GM18505 (cell line): ENCODE results near the gene HBZ.
"Not testable (repeated sequence)": the region's sequence is repeated elsewhere in the genome, so short reads cannot be mapped to it uniquely, and the experiment has no call there.

Experiments
- ATAC-seq: cut with Tn5 transposase; IDR thresholded peaks from one replicate; pipeline ENCODE4 v1.9.1; 2021; ENCODE audit not compliant: unreplicated experiment
- POLR2A ChIP-seq: IDR thresholded peaks from 4 replicates; pipeline ENCODE4 v1.6.1; 2011; ENCODE audit warnings: borderline replicate concordance; ENCODE audit not compliant: insufficient read depth, insufficient read length; ENCODE audit errors: extremely low read depth

The HBZ gene

GRCh38 chr16:152141-153128 is at the start of gene HBZ:
HBZ (plus strand) TSS chr16:152644; CDS start chr16:152910, 266 bp downstream.
- ATAC-seq = no peak
- no peak for TF ChIP-seq POLR2A

GRCh38 chr16:104355-104754 is 48.1 kb upstream of the HBZ start:
- no peak for ATAC-seq
- no peak for TF ChIP-seq POLR2A

GRCh38 chr16:104928-105327 is 47.5 kb upstream of the HBZ start:
- no peak for TF ChIP-seq POLR2A
- ATAC-seq = no peak

GRCh38 chr16:105521-105920 is 46.9 kb upstream of the HBZ start:
- ATAC-seq = no peak
- TF ChIP-seq POLR2A = no peak

GRCh38 chr16:106623-107324 is 45.7 kb upstream of the HBZ start:
- TF ChIP-seq POLR2A = no peak
- ATAC-seq = no peak

GRCh38 chr16:112153-112840 is 40.1 kb upstream of the HBZ start:
- TF ChIP-seq POLR2A = no peak
- ATAC-seq = no peak

- TF ChIP-seq POLR2A = no peak
- ATAC-seq = no peak
These were observed 38.1 kb upstream of the HBZ start for GRCh38 chr16:114327-114726.

GRCh38 chr16:116015-116414 is 36.4 kb upstream of the HBZ start:
- no peak for ATAC-seq
- no peak for TF ChIP-seq POLR2A

- no peak for ATAC-seq
- no peak for TF ChIP-seq POLR2A
These were observed 34.8 kb upstream of the HBZ start for GRCh38 chr16:117379-118365.

GRCh38 chr16:118857-119256 is 33.6 kb upstream of the HBZ start:
- TF ChIP-seq POLR2A = no peak
- ATAC-seq = no peak

GRCh38 chr16:119295-119694 is 33.1 kb upstream of the HBZ start:
- no peak for ATAC-seq

GRCh38 chr16:119835-120491 is 32.5 kb upstream of the HBZ start:
- ATAC-seq = no peak
- TF ChIP-seq POLR2A = no peak

More at GRCh38 chr16:119295-119694, 33.1 kb upstream of the HBZ start:
- TF ChIP-seq POLR2A = no peak

- ATAC-seq = no peak
- TF ChIP-seq POLR2A = no peak
These were observed 31.7 kb upstream of the HBZ start for GRCh38 chr16:120756-121155.

- ATAC-seq = no peak
- TF ChIP-seq POLR2A = no peak
These were observed 30.1 kb upstream of the HBZ start for GRCh38 chr16:122361-122760.

GRCh38 chr16:123558-124350 is 28.7 kb upstream of the HBZ start:
- not testable (repeated sequence) for ATAC-seq
